OCI-LY1 (cell line): ENCODE data around the gene MYO9A.

ENCODE experiments used
- H2AFZ ChIP-seq: fragments of 200-600 bp; sonication (generic), shearing (Covaris generic); 2 replicates; pipeline ENCODE4 v1.6.0; 2014; ENCODE audit warnings: antibody characterized with exemption, mild to moderate bottlenecking, low read length
- H3F3A ChIP-seq: fragments of 200-600 bp; sonication (generic), shearing (Covaris generic); 2 replicates; pipeline ENCODE4 v1.6.0; 2014; ENCODE audit warnings: mild to moderate bottlenecking, antibody characterized with exemption, low read length, moderate library complexity; ENCODE audit not compliant: insufficient read depth
- H3K27ac ChIP-seq: fragments of 200-600 bp; sonication (generic); 2 replicates; pipeline ENCODE4 v1.5.1; 2014; ENCODE audit warnings: low read length, mixed run types, mild to moderate bottlenecking, low read depth; ENCODE audit not compliant: poor library complexity, severe bottlenecking
- H3K27me3 ChIP-seq: fragments of 200-600 bp; sonication (generic); 2 replicates; pipeline ENCODE4 v1.6.0; 2014; ENCODE audit warnings: antibody characterized with exemption, mild to moderate bottlenecking, low read length, moderate library complexity; ENCODE audit not compliant: insufficient read depth
- H3K36me3 ChIP-seq: fragments of 200-600 bp; sonication (generic); 2 replicates; pipeline ENCODE4 v1.6.1; 2014; ENCODE audit warnings: mild to moderate bottlenecking, antibody characterized with exemption, low read length, moderate library complexity, mixed read lengths; ENCODE audit not compliant: insufficient read depth
- H3K4me1 ChIP-seq: fragments of 200-600 bp; sonication (generic); 2 replicates; pipeline ENCODE4 v1.5.1; 2014; ENCODE audit warnings: mild to moderate bottlenecking, low read length, moderate library complexity; ENCODE audit not compliant: insufficient read depth, severe bottlenecking
- H3K4me2 ChIP-seq: fragments of 200-600 bp; sonication (generic), shearing (Covaris generic); 2 replicates; pipeline ENCODE4 v1.6.1; 2014; ENCODE audit warnings: low read length
- H3K4me3 ChIP-seq: fragments of 200-600 bp; sonication (generic); 2 replicates; pipeline ENCODE4 v1.5.1; 2014; ENCODE audit warnings: low read length, low read depth, mild to moderate bottlenecking, mixed read lengths; ENCODE audit not compliant: poor library complexity, severe bottlenecking
- H3K79me2 ChIP-seq: fragments of 200-600 bp; shearing (Covaris generic); 2 replicates; pipeline ENCODE4 v1.6.1; 2016; ENCODE audit warnings: mixed run types, low read length, mixed read lengths; ENCODE audit not compliant: insufficient read depth
- H3K9ac ChIP-seq: fragments of 200-600 bp; sonication (generic), shearing (Covaris generic); 2 replicates; pipeline ENCODE4 v1.6.1; 2014; ENCODE audit warnings: mild to moderate bottlenecking, low read length, mixed read lengths
- H3K9me2 ChIP-seq: fragments of 200-600 bp; sonication (generic), shearing (Covaris generic); 2 replicates; pipeline ENCODE4 v1.6.1; 2014; ENCODE audit warnings: low read depth, mild to moderate bottlenecking, low read length, mixed read lengths
- H3K9me3 ChIP-seq: fragments of 200-600 bp; shearing (Covaris generic); 2 replicates; pipeline ENCODE4 v1.6.1; 2014; ENCODE audit warnings: low read length, mixed read lengths
- H4K20me1 ChIP-seq: fragments of 200-600 bp; sonication (generic), shearing (Covaris generic); 2 replicates; pipeline ENCODE4 v1.6.0; 2016; ENCODE audit warnings: mild to moderate bottlenecking, low read length; ENCODE audit not compliant: insufficient read depth
- CTCF ChIP-seq: fragments of 200-600 bp; sonication (generic), shearing (Covaris generic); IDR thresholded peaks from 2 replicates; pipeline ENCODE4 v1.5.1; 2017; ENCODE audit warnings: mild to moderate bottlenecking, antibody characterized with exemption, low read length, moderate library complexity, mixed read lengths
- EZH2 ChIP-seq: fragments of 200-600 bp; sonication (generic), shearing (Covaris generic); IDR thresholded peaks from 2 replicates; pipeline ENCODE4 v1.8.0; 2017; ENCODE audit warnings: borderline replicate concordance, mixed run types, mild to moderate bottlenecking, antibody characterized with exemption, low read length, moderate library complexity, mixed read lengths

MYO9A gene

GRCh38 chr15:71916834-71917233 is 201.1 kb downstream of the MYO9A start:
- TF ChIP-seq EZH2, result no peak
- no peak for TF ChIP-seq CTCF
- no peaks in the 10 kb centered on the region for H3F3A ChIP-seq
- no peak overlapping the region for H3K27ac ChIP-seq
- H3K9me3 ChIP-seq, result no peaks in the 10 kb centered on the region
- H4K20me1 ChIP-seq, result no peaks in the 10 kb centered on the region
- H3K36me3 ChIP-seq, result no peaks in the 10 kb centered on the region; the same call in 1 of the 2 replicates
- H3K4me1 ChIP-seq, result no peaks in the 10 kb centered on the region
- no peaks in the 10 kb centered on the region for H3K27me3 ChIP-seq
- no peak overlapping the region for H2AFZ ChIP-seq
- H3K4me3 ChIP-seq, result no peak overlapping the region
- no peaks in the 10 kb centered on the region for H3K9me2 ChIP-seq
- no peak overlapping the region for H3K9ac ChIP-seq
- no peak overlapping the region for H3K4me2 ChIP-seq
- H3K79me2 ChIP-seq, result no peaks in the 10 kb centered on the region

GRCh38 chr15:71914092-71914491 is 203.9 kb downstream of the MYO9A start:
- H3K79me2 ChIP-seq, result no peaks in the 10 kb centered on the region
- H3K27me3 ChIP-seq, result no peaks in the 10 kb centered on the region
- H3K9me3 ChIP-seq, result no peaks in the 10 kb centered on the region
- 0 out of 2 replicates have a peak, but pooled peaks cover 3% of the 10 kb centered on the region for H3K9me2 ChIP-seq
- H3F3A ChIP-seq, result no peaks in the 10 kb centered on the region
- no peak for TF ChIP-seq EZH2
- no peak for TF ChIP-seq CTCF
- H3K9ac ChIP-seq, result no peak overlapping the region
- no peaks in the 10 kb centered on the region for H4K20me1 ChIP-seq
- H3K4me2 ChIP-seq, result no peak overlapping the region
- no peak overlapping the region for H3K27ac ChIP-seq
- H3K36me3 ChIP-seq, result peaks cover 17% of the 10 kb centered on the region; the same call in 1 of the 2 replicates
- H3K4me3 ChIP-seq, result no peak overlapping the region
- no peak overlapping the region for H2AFZ ChIP-seq
- no peaks in the 10 kb centered on the region for H3K4me1 ChIP-seq

GRCh38 chr15:71899674-71900073 is 218.3 kb downstream of the MYO9A start:
- no peaks in the 10 kb centered on the region for H3K4me1 ChIP-seq
- H4K20me1 ChIP-seq, result no peaks in the 10 kb centered on the region
- H3K9me2 ChIP-seq, result no peaks in the 10 kb centered on the region
- no peak overlapping the region for H2AFZ ChIP-seq
- no peak overlapping the region for H3K9ac ChIP-seq
- H3K79me2 ChIP-seq, result no peaks in the 10 kb centered on the region
- no peak overlapping the region for H3K4me3 ChIP-seq
- TF ChIP-seq EZH2, result no peak
- TF ChIP-seq CTCF, result no peak
- H3K27me3 ChIP-seq, result no peaks in the 10 kb centered on the region
- H3K4me2 ChIP-seq, result no peak overlapping the region
- no peaks in the 10 kb centered on the region for H3F3A ChIP-seq
- no peak overlapping the region for H3K27ac ChIP-seq
- peaks cover 42% of the 10 kb centered on the region for H3K36me3 ChIP-seq
- H3K9me3 ChIP-seq, result no peaks in the 10 kb centered on the region
